Measurements from ENCODE around the gene TMEM208.

Gene TMEM208

DNA sequence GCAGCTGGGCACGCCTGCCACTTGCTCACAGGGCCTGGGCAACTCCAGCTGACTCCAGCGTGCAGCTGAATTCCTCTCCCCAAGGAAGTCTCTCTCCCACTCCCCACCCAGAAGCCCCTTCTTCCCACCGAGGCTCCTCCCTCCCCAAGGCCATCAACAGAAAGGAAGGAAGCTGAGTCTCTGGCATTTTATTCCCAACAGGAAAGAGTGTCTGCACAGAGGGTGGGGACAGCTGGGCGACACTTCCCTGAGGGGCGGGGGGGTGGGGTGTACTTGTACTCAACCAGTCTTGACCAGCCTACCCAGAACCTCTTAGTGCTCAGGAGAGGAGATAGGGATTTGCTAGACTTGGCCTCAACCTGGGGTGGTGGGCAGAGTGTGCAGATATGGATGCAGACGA lies 36.9 kb upstream of the TMEM208 start, which contains the start of gene EXOC3L1:
EXOC3L1 (minus strand) TSS at position 96 of the 400 bp plus-strand sequence. CDS start 460 bp downstream, outside the sequence.
- H3K27ac ChIP-seq: no peak within 1 kb of the TSS
- no peak for TF ChIP-seq CTCF (IDR thresholded peaks at IDR 0.05)
- peaks cover 21% of the 10 kb centered on the region for H3K27me3 ChIP-seq
- H3K36me3 ChIP-seq: peaks cover 17% of the 10 kb centered on the region
- H3K4me1 ChIP-seq (ENCODE audit: control insufficient read depth in 1 of 2, insufficient read depth in 1 of 2, low read depth in 1 of 2, low read length in 1 of 2): peaks cover 31 to 35% of the 10 kb centered on the region in 2 experiments
- no peaks in the 10 kb centered on the region for H3K9me3 ChIP-seq
- no peak within 1 kb of the TSS for H3K4me3 ChIP-seq (ENCODE audit: low read depth in 1 of 2, low read length in 1 of 2)

GRCh38 chr16:67190448-67191399 lies 36.2 kb upstream of the TMEM208 start:
- no peak for TF ChIP-seq CTCF (IDR thresholded peaks at IDR 0.05)
- no peak overlapping the region for H3K27ac ChIP-seq
- H3K4me1 ChIP-seq (ENCODE audit: control insufficient read depth in 1 of 2, insufficient read depth in 1 of 2, low read depth in 1 of 2, low read length in 1 of 2): peaks cover 24 to 28% of the 10 kb centered on the region in 2 experiments
- H3K27me3 ChIP-seq: peaks cover 14% of the 10 kb centered on the region
- H3K9me3 ChIP-seq: no peaks in the 10 kb centered on the region
- H3K4me3 ChIP-seq (ENCODE audit: low read depth in 1 of 2, low read length in 1 of 2): no peak overlapping the region
- H3K36me3 ChIP-seq: peaks cover 24% of the 10 kb centered on the region

- Histone ChIP-seq H3K4me1 (ENCODE audit: control insufficient read depth in 1 of 2, insufficient read depth in 1 of 2, low read depth in 1 of 2, low read length in 1 of 2) (peaks cover 21 to 26% of the 10 kb centered on the region in 2 experiments), H3K4me3 (ENCODE audit: low read depth in 1 of 2, low read length in 1 of 2) (peak overlapping the region; percentile 79 to 97), H3K36me3 (peaks cover 32% of the 10 kb centered on the region), H3K9me3 (no peaks in the 10 kb centered on the region), H3K27me3 (peaks cover 7% of the 10 kb centered on the region), H3K27ac (peak overlapping the region; percentile 81)
- TF ChIP-seq CTCF (IDR thresholded peaks at IDR 0.05): no peak
Observed at GRCh38 chr16:67191411-67191994, 35.4 kb upstream of the TMEM208 start.

DNA sequence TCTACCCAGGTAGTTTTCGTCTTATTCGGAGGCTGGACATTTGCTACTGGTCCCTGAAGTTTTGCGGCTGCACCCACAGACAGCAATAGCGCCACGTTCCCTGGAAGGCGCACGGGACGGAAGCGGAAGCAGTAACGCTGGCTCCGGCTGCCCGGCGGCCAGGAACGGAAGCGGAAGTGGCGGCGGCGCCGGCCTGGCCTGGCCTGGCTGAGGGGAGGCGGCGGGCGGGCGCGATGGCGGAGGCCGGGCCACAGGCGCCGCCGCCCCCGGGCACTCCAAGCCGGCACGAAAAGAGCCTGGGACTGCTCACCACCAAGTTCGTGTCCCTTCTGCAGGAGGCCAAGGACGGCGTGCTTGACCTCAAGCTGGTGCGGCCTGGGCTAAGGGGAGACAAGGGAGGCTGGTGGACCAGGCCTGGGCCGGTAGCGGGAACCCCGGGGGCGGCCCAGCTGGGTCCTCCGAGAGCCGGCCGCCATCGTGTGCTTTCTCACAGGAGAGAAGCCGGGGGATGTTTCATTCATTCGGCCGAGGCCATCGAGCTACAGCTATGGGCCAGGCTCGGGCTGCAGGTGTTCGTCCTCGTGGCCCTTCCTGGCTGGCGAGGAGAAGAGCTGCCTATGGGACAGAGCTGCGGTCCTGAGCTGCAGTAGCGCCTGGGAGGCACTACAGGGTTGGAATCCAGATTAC lies 34.8 kb upstream of the TMEM208 start, which contains the start of gene E2F4:
E2F4 (plus strand) TSS at position 161 of the 687 bp plus-strand sequence; CDS start at position 234, 73 bp downstream.
- Histone ChIP-seq H3K36me3 (peaks cover 38% of the 10 kb centered on the region), H3K27ac (peak within 1 kb of the TSS; percentile 81), H3K4me3 (ENCODE audit: low read depth in 1 of 2, low read length in 1 of 2) (peak within 1 kb of the TSS; percentile 79 to 97), H3K27me3 (peaks cover under 1% of the 10 kb centered on the region), H3K4me1 (ENCODE audit: control insufficient read depth in 1 of 2, insufficient read depth in 1 of 2, low read depth in 1 of 2, low read length in 1 of 2) (peaks cover 21 to 26% of the 10 kb centered on the region in 2 experiments), H3K9me3 (no peaks in the 10 kb centered on the region)
- TF ChIP-seq CTCF (IDR thresholded peaks at IDR 0.05): peak; percentile 53

- peaks cover 46% of the 10 kb centered on the region for H3K36me3 ChIP-seq
- H3K9me3 ChIP-seq: no peaks in the 10 kb centered on the region
- TF ChIP-seq CTCF (IDR thresholded peaks at IDR 0.05): no peak
- H3K4me3 ChIP-seq (ENCODE audit: low read depth in 1 of 2, low read length in 1 of 2): peak overlapping the region; percentile 79 to 97
- peak overlapping the region; percentile 81 for H3K27ac ChIP-seq
- H3K4me1 ChIP-seq (ENCODE audit: control insufficient read depth in 1 of 2, insufficient read depth in 1 of 2, low read depth in 1 of 2, low read length in 1 of 2): peaks cover 21 to 26% of the 10 kb centered on the region in 2 experiments
- H3K27me3 ChIP-seq: no peaks in the 10 kb centered on the region
Observed at GRCh38 chr16:67192781-67193361, 34.1 kb upstream of the TMEM208 start.
